ENCODE results near the gene APOL1. TPM values are rescaled to one million over a fixed set of nuclear protein-coding genes. Genes with fewer than 3 reads are reported as not detected.

The APOL1 gene
- total RNA-seq, 4 donors from 2014 or later = 0.87 to 11.1 (median 6.2) TPM

GRCh38 chr22:36301384-36301828 is 48.5 kb downstream of the APOL1 start:
- Histone ChIP-seq H3K9me3 (no peaks in the 10 kb centered on the region), H3K27ac (peak overlapping the region in 2 of 4 donors; percentile 29 to 31), H3K4me1 (no peaks in the 10 kb centered on the region), H3K36me3 (peaks cover 13 to 99% of the 10 kb centered on the region in 2 donors), H3K4me3 (no peak overlapping the region), H3K27me3 (no peaks in the 10 kb centered on the region)
- peak in 1 of 2 donors; percentile 65 for DNase-seq
- TF ChIP-seq POLR2A (IDR thresholded peaks at IDR 0.05) = no peak
- peak; percentile 78 to 97 (median 96) for TF ChIP-seq CTCF (IDR thresholded peaks at IDR 0.05 in 4 of 5, conservative IDR thresholded peaks at IDR 0.05 in 1 of 5)
- intact Hi-C loops (cut with DNase I; ENCODE audit: low total_unique reads) = loop anchor here (1.0 to 2.0 kb wide), 2 partner anchors 85 to 169 kb away; partner anchors contain the start of gene MYH9
- peak; percentile 59 to 83 for ATAC-seq
- in situ Hi-C loops (cut with MboI; ENCODE audit: low sequenced_read_pairs in 4 of 4) = no loop called here

GRCh38 chr22:36301851-36302250 is 48.9 kb downstream of the APOL1 start:
- no peak for TF ChIP-seq CTCF (IDR thresholded peaks at IDR 0.05 in 4 of 5, conservative IDR thresholded peaks at IDR 0.05 in 1 of 5)
- no peak for TF ChIP-seq POLR2A (IDR thresholded peaks at IDR 0.05)
- no peak for DNase-seq
- ATAC-seq = no peak
- Histone ChIP-seq H3K4me3 (no peak overlapping the region), H3K27ac (peak overlapping the region in 2 of 4 donors; percentile 29 to 31), H3K27me3 (no peaks in the 10 kb centered on the region), H3K36me3 (peaks cover 13 to 99% of the 10 kb centered on the region in 2 donors), H3K4me1 (no peaks in the 10 kb centered on the region), H3K9me3 (no peaks in the 10 kb centered on the region)
- intact Hi-C loops (cut with DNase I; ENCODE audit: low total_unique reads) = loop anchor here (1.0 to 2.0 kb wide), 2 partner anchors 85 to 168 kb away; partner anchors contain the start of gene MYH9
- in situ Hi-C loops (cut with MboI; ENCODE audit: low sequenced_read_pairs in 4 of 4) = no loop called here

- intact Hi-C loops (cut with DNase I; ENCODE audit: low total_unique reads) = no loop called here
- in situ Hi-C loops (cut with MboI; ENCODE audit: low sequenced_read_pairs in 4 of 4) = no loop called here
- no peaks in the 10 kb centered on the region for H3K9me3 ChIP-seq
- DNase-seq (no peak), ATAC-seq (no peak)
- no peaks in the 10 kb centered on the region for H3K27me3 ChIP-seq
- H3K4me1 ChIP-seq = no peaks in the 10 kb centered on the region
- no peak for TF ChIP-seq CTCF (IDR thresholded peaks at IDR 0.05 in 4 of 5, conservative IDR thresholded peaks at IDR 0.05 in 1 of 5)
- no peak for TF ChIP-seq POLR2A (IDR thresholded peaks at IDR 0.05)
- no peak overlapping the region for H3K4me3 ChIP-seq
- peaks cover 13 to 99% of the 10 kb centered on the region in 2 donors for H3K36me3 ChIP-seq
- H3K27ac ChIP-seq = peak overlapping the region in 2 of 4 donors; percentile 20 to 29
Observed at GRCh38 chr22:36302439-36303114, 49.6 kb downstream of the APOL1 start.

- no peak for ATAC-seq
- Histone ChIP-seq H3K4me3 (no peak overlapping the region), H3K4me1 (no peaks in the 10 kb centered on the region), H3K27me3 (no peaks in the 10 kb centered on the region), H3K36me3 (peaks cover 13 to 99% of the 10 kb centered on the region in 2 donors), H3K9me3 (no peaks in the 10 kb centered on the region), H3K27ac (no peak overlapping the region)
- TF ChIP-seq POLR2A (IDR thresholded peaks at IDR 0.05) (no peak), CTCF (IDR thresholded peaks at IDR 0.05 in 4 of 5, conservative IDR thresholded peaks at IDR 0.05 in 1 of 5) (no peak)
- intact Hi-C loops (cut with DNase I; ENCODE audit: low total_unique reads) (no loop called here), in situ Hi-C loops (cut with MboI; ENCODE audit: low sequenced_read_pairs in 4 of 4) (no loop called here)
- no peak for DNase-seq
Observed at GRCh38 chr22:36303115-36303467, 50.2 kb downstream of the APOL1 start.

All from gastrocnemius medialis (tissue), 4 donors.